Left cardiac atrium (tissue), 4 donors: ENCODE data around the gene FAM3C. TPM values are rescaled to one million over a fixed set of nuclear protein-coding genes. Genes with fewer than 3 reads are reported as not detected.

Source experiments
- ATAC-seq, 2 donors: fragments of 200-7000 bp; cut with Tn5 transposase; one replicate each; pipeline ENCODE4 v1.9.1; 2020; ENCODE audit warnings: mild to moderate bottlenecking in 2 of 2, moderate library complexity in 2 of 2
- DNase-seq: peaks from one replicate; pipeline ENCODE4 v3.0.0-alpha.2; 2020
- intact Hi-C, 2 donors: fragments of 100-400 bp; cut with DNase I; formaldehyde crosslinking; loops; one replicate each; pipeline versions ENCODE4 v1.14.1 to v1.15.1; 2022 to 2023
- total RNA-seq, 2 donors: library from RNA; stranded (reverse); fragmentation: NEBNext Ultra II Directional; extraction: Animal tissue kit (Norgen Biotek cat#: 25700); gene quantifications; one replicate each; pipeline ENCODE4 v1.2.1, GENCODE V29; 2021
- donor health status: DM: no; HTN: yes; CAD: no.
- donor health status: DM: no; HTN: yes; CAD: no; lungs with severe emphysema.
- donor health status: DM: yes; HTN: yes; CAD: no.
- donor health status: Dilated cardiomyopathy.

Gene FAM3C
- total RNA-seq, 2 donors from 2014 or later, result 47.5 to 68.4 TPM

DNA sequence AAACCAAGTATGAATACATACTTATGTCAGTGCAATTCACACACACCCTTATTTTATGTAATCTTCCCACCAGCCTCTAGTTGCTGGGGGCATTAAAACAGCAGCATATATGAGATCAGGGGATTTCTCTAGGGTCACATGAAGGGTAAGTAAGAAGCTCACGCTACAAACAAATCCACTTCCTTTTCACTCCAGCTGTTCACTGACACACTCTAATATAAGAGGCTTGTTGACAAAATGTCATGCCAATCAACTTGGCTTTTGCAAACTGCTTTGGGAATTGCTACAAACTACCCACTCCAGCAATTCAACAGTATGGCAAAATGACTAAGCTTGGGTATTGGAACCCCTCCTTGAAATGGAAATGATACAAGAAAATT is 10.3 kb downstream of the FAM3C start:
- peak in 1 of 2 donors; percentile 70 for ATAC-seq
- intact Hi-C loops, result no loop called here
- no peak for DNase-seq

DNA sequence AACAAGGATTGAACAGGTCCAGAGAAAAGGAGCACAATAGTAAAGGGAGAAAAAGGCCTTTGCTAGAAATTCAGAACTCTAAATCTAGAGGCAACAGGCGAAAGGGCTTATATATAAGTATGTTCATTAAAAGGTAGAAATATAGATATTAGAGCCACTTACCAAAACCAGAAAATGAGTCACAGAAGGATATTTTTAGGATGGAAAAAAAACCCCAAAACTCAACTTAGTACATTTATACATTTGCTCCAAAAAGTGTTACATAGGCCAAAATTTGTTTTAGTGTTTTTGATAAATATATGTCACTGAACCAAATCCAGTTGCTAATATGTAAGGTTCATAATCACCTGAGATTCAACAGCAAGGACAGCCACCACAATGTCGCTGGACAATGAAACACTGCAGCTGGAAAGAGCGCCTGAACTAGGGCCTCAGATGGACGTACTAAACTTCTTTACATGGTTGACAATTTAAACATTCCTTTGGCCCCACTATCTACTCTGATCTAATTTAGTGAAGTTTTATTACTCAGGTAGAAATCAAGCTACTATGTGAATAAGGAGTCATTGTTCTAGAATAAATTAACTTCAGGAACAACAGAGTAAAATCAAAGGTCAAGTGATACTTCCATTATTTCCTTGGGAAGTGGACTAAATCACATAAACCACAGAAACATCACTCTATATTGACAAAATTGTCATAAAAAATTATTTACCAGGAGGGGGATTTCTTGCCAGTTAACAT is 10.9 kb downstream of the FAM3C start:
- intact Hi-C loops, result no loop called here
- DNase-seq, result no peak
- no peak for ATAC-seq

GRCh38 chr7:121384265-121384664 is 11.8 kb downstream of the FAM3C start:
- DNase-seq, result no peak
- peak; percentile 41 to 77 for ATAC-seq
- intact Hi-C loops, result no loop called here

DNA sequence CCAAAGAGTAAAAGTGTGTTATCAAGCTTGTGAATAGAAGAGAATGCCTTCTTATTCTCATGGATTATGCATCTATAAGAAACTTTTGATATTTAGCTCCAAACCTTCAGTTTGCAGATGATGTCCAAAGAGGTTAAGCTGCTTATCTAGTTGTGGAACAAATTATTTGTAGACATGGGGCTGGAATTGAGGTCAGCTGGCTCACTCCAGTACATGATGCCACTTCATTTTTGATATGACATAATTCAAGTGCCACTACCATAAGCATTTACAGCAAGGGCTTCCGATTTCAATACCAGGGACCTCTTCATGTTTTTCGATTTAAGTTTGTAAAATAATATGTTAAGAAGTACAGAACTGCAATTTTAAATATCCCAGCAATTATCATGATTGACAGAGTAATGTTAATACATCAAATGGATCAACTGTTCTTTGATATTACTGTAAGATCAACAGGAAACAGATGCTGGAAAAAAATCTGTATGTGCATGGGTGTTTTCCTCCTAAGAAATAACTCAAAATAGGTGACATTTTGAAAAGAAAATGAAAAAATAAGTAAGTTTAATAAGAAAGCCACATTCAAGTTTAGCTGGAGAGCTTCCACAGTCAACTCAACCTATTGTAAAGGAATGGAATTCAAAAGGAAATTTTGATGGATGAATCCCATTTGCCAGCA is 12.7 kb downstream of the FAM3C start:
- no peak for DNase-seq
- ATAC-seq, result no peak
- intact Hi-C loops, result no loop called here

DNA sequence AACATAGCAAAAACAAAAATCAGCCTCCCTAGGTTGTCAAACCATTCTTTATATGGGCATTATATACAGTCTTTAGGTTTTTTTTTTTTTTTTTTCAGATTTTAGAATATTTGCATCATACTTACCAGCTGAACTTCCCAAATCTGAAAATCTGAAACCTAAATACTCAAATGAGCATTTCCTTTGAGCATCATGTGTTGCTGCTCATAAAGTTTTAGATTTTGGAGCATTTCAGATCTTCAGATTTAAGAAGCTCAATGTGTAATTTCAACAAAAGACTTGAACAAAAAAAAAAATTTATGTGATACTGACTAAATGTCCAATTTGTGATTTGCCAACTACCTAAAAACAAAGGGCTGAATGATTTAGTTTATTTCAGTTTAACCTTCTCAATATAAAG is 13.6 kb downstream of the FAM3C start:
- ATAC-seq, result no peak
- no peak for DNase-seq
- intact Hi-C loops, result no loop called here

DNA sequence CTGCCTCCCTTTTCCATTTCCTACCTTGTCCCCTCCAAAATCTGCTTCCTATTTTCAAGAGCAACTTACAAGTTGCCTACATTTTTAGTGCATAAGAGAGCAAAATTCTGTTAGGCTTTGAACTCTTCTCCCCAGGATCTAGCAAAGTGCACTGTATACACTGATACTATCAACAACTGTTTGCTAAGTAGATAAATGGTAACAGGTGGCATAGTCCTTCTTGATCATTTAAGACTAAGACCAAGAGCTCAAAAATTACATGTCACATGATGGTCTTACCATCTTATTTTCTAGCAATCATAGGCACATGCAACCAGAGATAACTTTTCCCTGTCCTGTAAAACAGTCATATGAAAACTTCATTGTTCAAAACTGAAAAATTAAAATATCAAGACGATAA is 16.2 kb downstream of the FAM3C start:
- no peak for DNase-seq
- intact Hi-C loops, result no loop called here
- ATAC-seq, result no peak

- intact Hi-C loops, result no loop called here
- DNase-seq, result no peak
- no peak for ATAC-seq
Measured at GRCh38 chr7:121376979-121377378, 19.1 kb downstream of the FAM3C start.

- DNase-seq (no peak), ATAC-seq (no peak)
- intact Hi-C loops, result no loop called here
Measured at GRCh38 chr7:121373177-121373576, 22.9 kb downstream of the FAM3C start.

DNA sequence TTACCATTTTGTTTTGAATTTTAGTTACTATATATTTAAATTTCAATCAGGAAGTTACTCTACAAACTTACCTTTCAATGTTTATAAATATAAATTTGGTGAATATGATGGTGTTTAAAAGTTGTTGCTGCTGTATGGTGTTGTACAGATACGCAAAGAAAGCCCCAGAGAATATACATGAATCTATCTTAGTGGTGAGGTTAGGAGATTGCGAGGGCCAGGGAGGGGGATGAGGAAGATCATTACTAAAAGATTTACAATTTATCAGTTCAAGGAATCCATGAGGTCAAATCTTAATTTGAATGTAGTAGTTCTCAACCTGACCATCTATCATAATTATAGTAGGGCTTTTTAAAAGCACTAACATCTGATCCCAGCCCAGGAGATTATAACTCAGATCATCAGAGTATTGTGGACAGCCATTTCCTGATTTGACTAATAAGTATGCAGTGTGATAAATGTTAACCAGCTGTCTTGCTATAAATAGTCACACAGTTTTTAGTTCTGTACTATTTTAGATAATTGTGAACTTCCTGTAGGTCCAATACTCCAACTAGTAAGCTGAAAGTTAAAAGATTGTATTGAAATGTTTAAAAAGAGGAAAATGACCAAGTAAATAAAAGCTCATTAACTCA is 23.6 kb downstream of the FAM3C start:
- DNase-seq, result no peak
- ATAC-seq, result peak; percentile 58 to 74
- intact Hi-C loops, result no loop called here

DNA sequence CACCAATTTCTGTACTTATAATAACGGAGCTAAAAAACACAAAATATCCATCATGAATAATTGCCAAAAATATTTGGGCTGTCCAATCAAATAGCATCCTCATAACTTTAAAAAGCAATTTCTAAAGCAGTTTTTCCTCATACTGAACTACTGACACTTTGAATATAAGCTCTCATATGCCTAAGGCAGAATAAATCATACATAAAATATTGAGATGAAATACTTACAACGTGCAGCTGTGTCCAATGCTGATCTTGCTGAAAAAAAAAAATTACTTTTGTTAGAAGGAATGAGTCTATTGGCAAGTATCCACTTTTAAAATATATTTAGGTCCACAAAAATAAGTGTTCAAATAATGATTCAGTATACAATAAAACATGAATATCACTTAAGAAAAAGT is 24.2 kb downstream of the FAM3C start:
- DNase-seq (no peak), ATAC-seq (no peak)
- intact Hi-C loops, result no loop called here

DNA sequence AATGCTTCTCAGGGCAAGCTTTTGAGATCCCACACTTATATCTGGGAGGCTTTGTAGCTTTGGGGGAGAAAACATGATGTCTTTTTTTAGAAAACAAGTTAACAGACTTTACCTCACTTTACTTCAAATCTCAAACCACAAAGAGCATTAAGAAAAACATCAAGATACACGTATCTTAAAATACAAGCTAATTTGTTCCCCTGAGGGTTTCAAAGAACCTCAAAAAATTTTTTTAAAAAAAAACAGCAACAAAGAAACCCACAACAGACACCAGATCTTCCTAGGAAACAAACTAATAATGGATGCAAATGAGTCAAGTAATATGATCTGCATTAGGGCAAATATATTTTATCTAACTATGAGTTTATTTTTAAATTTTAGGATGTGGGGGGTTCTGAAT is 24.7 kb downstream of the FAM3C start:
- DNase-seq, result no peak
- intact Hi-C loops, result no loop called here
- no peak for ATAC-seq

DNA sequence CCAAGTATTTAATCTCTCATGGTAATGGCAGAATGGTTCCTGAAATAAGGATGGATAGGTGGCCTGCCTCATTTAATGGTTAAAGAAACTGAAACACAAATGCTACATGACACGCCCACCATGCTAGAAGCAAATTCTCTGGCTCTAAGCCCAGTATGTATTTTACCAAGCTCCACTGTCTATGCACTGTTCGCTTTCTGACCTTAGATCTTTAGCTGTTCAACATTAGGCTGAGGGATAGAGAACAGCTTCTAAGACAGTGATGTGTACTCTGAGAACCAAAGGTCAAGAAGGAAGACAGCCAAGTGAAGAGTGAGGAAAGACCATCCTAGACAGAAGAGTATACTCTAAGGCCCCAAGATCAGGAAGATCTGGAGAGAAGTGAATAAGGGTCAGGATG is 26.6 kb downstream of the FAM3C start:
- DNase-seq, result no peak
- peak; percentile 60 to 61 for ATAC-seq
- intact Hi-C loops, result loop anchor here (5.0 kb wide), 2 partner anchors 178 to 623 kb away; no protein-coding TSS in a partner anchor

GRCh38 chr7:121366852-121367431 is 29.2 kb downstream of the FAM3C start:
- DNase-seq, result no peak
- ATAC-seq, result no peak
- intact Hi-C loops, result loop anchor here (1.0 to 5.0 kb wide), 3 partner anchors 180 to 625 kb away; no protein-coding TSS in a partner anchor

GRCh38 chr7:121360564-121360963 is 35.5 kb downstream of the FAM3C start:
- intact Hi-C loops, result no loop called here
- ATAC-seq, result no peak
- no peak for DNase-seq

DNA sequence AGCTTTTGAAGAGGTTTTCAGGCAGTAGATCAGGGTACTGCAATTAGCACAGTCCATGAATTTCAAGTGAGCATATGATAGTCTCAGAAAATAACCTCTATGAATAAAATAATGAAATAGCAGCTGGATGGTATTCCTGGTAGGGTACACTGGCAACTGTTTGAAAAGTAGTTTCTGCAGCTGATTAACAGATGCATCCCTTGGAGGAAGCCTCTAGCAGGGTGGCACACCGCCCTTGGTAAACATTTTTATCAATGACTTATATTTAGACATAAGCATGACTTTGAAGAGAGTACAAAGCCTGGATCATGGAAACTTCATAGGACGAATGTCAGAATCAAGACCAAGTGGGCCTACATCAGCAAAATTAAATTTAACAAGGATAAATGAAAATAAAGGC is 40.5 kb downstream of the FAM3C start:
- ATAC-seq (no peak), DNase-seq (no peak)
- intact Hi-C loops, result no loop called here

- no peak for ATAC-seq
- no peak for DNase-seq
- intact Hi-C loops, result no loop called here
Measured at GRCh38 chr7:121352323-121352722, 43.8 kb downstream of the FAM3C start.

DNA sequence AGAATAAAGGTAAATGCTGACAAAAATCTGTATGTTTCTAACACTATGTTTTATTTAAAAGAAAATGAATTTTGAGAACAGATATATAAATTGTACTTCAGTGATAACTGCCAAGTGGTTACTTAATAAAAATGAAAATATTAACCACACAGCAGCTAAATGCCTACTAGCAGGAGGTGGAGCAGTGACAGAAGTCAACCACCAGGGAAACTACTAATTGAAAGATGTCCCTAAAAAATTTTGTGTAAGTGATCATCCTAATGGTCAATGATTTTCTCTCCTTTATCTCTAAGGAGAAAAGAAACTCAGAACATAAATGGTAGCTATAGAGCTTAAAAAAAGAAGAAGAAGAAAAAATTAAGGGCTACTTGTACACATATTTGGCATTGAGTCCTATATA is 44.4 kb downstream of the FAM3C start:
- intact Hi-C loops, result no loop called here
- ATAC-seq (no peak), DNase-seq (no peak)

GRCh38 chr7:121344497-121344896 is 51.6 kb downstream of the FAM3C start:
- ATAC-seq, result no peak
- intact Hi-C loops, result no loop called here
- DNase-seq, result no peak

GRCh38 chr7:121344093-121344492 is 52.0 kb downstream of the FAM3C start:
- intact Hi-C loops, result no loop called here
- DNase-seq (no peak), ATAC-seq (no peak)

DNA sequence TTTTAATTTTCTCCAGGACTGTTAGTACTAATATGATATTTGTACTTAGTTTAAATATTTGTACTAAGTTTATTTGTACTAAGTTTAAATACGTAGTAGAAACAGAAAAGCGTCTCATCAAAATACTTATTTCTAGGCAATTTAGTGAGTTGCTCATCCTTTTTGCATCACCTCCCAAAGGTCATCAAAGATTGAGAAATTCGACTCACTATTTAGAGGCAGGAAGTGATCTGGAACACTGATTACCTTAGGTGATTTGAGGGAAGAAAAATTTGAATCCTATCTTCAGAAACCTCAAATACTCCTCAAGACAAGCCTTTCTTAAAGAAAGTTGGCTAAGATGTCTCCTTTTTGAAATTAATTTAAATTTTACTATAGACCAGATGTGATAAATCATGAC is 52.8 kb downstream of the FAM3C start:
- intact Hi-C loops, result no loop called here
- no peak for DNase-seq
- no peak for ATAC-seq
